Omental fat pad (tissue), 4 donors: Measurements from ENCODE around the gene B4GALNT2. TPM values are rescaled to one million over a fixed set of nuclear protein-coding genes. Genes with fewer than 3 reads are reported as not detected.

Experiments used
- ATAC-seq: fragments of 150-250 bp; one replicate; pipeline ENCODE4 v1.9.1; 2016; ENCODE audit warnings: mild to moderate bottlenecking, moderate library complexity; ENCODE audit not compliant: low FRiP score
- DNase-seq: peaks from one replicate; pipeline ENCODE4 v3.0.0-alpha.2; 2019; ENCODE audit warnings: low spot score
- CTCF ChIP-seq, 3 donors: fragments of 450-650 bp; IDR thresholded peaks; one replicate each; pipeline ENCODE4 v1.5.1; 2016 to 2017; ENCODE audit warnings: antibody characterized with exemption in 3 of 3, mild to moderate bottlenecking in 3 of 3, moderate library complexity in 2 of 3
- total RNA-seq, 4 donors: library from RNA; depleted of rRNA; stranded (reverse); fragments of >200 nt; gene quantifications; one replicate each; pipeline ENCODE4 v1.1.0, GENCODE V29; 2016

The B4GALNT2 gene
- total RNA-seq, 4 donors from 2014 or later: not detected

GRCh38 chr17:49213399-49213798 is 80.8 kb downstream of the B4GALNT2 start:
- no peak for TF ChIP-seq CTCF (IDR thresholded peaks at IDR 0.05)
- ATAC-seq (no peak), DNase-seq (no peak)

DNA sequence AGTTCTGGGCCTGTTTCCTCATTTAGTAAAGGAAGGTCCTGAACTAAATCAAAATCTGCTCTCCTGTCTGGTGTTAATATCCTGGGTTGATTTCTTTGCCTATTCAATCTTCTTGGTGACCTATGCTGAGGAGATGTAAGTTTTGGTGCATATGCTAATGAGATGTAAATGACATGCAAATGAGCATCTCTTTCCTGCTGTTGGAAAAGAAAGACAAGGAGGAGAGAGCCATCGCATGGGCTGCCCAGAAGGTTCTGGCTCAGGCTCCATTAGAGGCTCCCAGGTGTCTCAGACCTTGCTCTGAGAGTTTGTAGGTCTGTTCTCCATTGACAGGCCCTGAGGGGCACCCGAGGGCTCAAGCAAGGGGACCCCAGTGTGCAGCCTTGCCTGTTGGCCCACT is 81.3 kb downstream of the B4GALNT2 start:
- ATAC-seq (no peak), DNase-seq (no peak)
- no peak for TF ChIP-seq CTCF (IDR thresholded peaks at IDR 0.05)

DNA sequence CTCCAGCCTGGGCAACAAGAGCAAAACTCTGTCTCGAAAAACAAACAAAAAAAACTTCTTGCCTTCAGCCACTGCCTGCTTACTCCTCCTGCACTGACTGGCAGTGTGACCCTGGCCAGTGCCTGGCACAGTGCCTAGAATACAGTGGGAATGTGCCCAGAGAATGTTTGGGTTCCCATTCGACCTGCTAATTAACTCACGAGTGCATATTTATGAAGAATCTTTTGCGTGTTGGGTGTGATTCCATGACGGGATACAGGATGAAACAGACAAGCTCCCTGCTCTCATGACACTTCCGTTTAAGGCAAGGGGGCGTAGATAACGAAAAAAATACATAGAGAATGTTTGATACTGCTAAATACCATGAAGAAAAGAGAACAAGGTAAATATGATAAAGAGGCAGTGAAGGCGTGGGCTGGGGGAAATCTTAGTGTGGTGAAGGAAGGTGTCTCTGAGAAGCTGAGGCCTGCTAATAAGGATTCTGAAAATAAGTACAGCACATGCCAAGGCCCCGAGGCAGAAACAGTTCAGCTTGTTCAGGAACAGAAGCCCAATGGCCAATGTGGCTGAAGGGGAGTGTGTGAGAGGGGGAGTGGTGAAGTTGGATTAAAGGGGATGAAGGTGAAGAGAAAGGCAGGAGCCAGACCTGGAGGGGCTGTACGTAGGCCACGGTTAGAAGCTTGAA is 82.2 kb downstream of the B4GALNT2 start:
- no peak for TF ChIP-seq CTCF (IDR thresholded peaks at IDR 0.05)
- no peak for DNase-seq

GRCh38 chr17:49216482-49216881 is 83.9 kb downstream of the B4GALNT2 start:
- DNase-seq (no peak), ATAC-seq (no peak)
- TF ChIP-seq CTCF (IDR thresholded peaks at IDR 0.05): no peak

More for the DNA sequence above, 82.2 kb downstream of the B4GALNT2 start:
- ATAC-seq: no peak

DNA sequence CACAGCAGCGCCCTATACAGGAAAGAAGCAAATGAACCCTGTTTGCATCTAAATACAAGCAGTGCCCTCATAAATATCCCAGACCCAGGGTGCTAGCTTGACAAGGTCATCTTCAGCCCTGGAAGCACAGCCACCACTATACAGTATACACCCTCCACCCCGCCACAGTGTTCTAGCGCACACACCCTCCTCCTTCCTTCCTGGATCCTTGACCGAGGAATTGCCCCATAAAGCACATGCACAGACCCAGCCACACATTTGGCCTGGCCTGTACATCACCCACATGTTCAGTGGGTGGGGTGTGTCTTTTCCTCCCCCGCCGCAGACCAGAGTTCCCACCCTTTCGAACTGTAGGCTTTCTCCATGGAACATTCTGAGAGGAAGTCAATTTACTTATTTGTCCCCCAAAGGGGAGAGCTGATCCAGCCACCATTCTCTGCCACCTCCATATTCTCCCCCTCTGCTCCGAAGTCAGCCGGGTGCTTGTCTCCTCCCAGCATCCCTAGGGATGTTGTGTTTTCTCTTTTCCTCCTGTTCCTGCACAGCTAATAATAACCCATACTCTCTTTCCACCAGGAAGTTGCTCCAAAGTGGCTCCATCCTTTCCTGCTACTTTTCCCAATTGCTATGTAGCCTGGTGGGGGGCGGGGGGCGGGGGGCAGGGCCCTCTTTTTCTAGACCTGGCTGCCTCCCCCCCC is 84.5 kb downstream of the B4GALNT2 start:
- DNase-seq (no peak), ATAC-seq (peak; percentile 53)
- TF ChIP-seq CTCF (IDR thresholded peaks at IDR 0.05): no peak

DNA sequence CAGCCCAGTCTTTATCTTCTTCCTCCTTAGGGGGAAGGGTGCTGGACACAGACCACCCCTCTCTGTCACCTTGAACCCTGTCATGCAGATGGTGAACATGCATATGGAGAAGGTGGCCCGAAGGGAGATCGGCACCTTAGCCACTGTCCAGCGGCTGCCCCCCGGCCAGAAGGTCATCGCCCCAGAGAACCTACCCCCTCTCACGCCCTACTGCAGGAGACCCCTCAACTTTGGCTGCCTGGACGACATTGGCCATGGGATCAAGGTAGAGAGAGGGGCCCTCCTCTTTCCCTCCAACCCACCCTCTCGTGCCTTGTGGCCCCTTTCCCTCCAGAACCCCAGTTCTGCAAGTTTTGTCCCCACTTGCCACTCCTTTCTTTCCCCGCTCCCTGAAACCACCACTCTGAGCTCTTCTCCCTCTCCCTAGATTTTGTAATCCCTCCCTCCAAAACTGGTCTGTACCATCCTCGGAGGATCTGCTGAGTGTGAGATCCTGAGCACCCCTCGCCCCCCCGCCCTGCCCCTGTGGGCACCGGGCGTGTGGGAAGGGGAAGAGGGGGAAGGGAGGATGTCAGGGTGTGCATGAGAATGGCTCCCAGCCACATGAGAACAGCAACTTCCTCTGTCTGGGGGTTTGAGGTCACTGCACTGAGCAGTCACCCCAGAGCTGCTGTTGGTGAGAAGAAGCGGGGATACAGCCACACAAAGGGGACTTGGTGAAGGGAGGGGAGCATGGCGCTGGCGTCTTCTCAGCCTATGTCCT is 85.3 kb downstream of the B4GALNT2 start:
- ATAC-seq (peak; percentile 35), DNase-seq (no peak)

More for the DNA sequence above, 85.3 kb downstream of the B4GALNT2 start:
- no peak for TF ChIP-seq CTCF (IDR thresholded peaks at IDR 0.05)
